ENCODE data around the gene CALCOCO2.
"Not testable (repeated sequence)": the region's sequence is repeated elsewhere in the genome, so short reads cannot be mapped to it uniquely, and the experiment has no call there.

The CALCOCO2 gene

GRCh38 chr17:48872409-48872808 is 41.6 kb downstream of the CALCOCO2 start:
- DNase-seq: not testable (repeated sequence)

GRCh38 chr17:48873209-48873608 is 42.4 kb downstream of the CALCOCO2 start:
- DNase-seq: no peak

GRCh38 chr17:48873696-48874443 is 43.0 kb downstream of the CALCOCO2 start:
- no peak for DNase-seq

- DNase-seq: peak in 30 of 56 donors; percentile 1 to 43 (median 8)
These were observed 48.4 kb downstream of the CALCOCO2 start for GRCh38 chr17:48878920-48879898.

- no peak for DNase-seq
These were observed 51.4 kb downstream of the CALCOCO2 start for GRCh38 chr17:48882272-48882671.

- no peak for DNase-seq
These were observed 52.3 kb downstream of the CALCOCO2 start for GRCh38 chr17:48883171-48883570.

GRCh38 chr17:48890086-48890485 is 59.3 kb downstream of the CALCOCO2 start:
- no peak for DNase-seq

GRCh38 chr17:48892940-48893645 is 62.3 kb downstream of the CALCOCO2 start:
- DNase-seq: peak in 1 of 56 donors; percentile 18

- no peak for DNase-seq
These were observed 63.0 kb downstream of the CALCOCO2 start for GRCh38 chr17:48893646-48894508.

GRCh38 chr17:48894886-48895285 is 64.1 kb downstream of the CALCOCO2 start:
- DNase-seq: no peak

GRCh38 chr17:48901241-48901640 is 70.4 kb downstream of the CALCOCO2 start:
- no peak for DNase-seq

GRCh38 chr17:48903401-48903800 is 72.6 kb downstream of the CALCOCO2 start:
- DNase-seq: no peak

- DNase-seq: no peak
These were observed 73.6 kb downstream of the CALCOCO2 start for GRCh38 chr17:48904428-48904827.

GRCh38 chr17:48905987-48906515 is 75.2 kb downstream of the CALCOCO2 start:
- DNase-seq: no peak

GRCh38 chr17:48907713-48908046 is 76.8 kb downstream of the CALCOCO2 start:
- no peak for DNase-seq

GRCh38 chr17:48908047-48908843 is 77.4 kb downstream of the CALCOCO2 start, which contains the start of gene UBE2Z:
UBE2Z (plus strand) TSS chr17:48908407; CDS start chr17:48908504, 97 bp downstream.
- DNase-seq: peak; percentile 67 to 98 (median 94)

- DNase-seq: peak in 46 of 56 donors; percentile 3 to 81 (median 37)
These were observed 78.1 kb downstream of the CALCOCO2 start for GRCh38 chr17:48908853-48909394.

- no peak for DNase-seq
These were observed 78.9 kb downstream of the CALCOCO2 start for GRCh38 chr17:48909783-48910182.

GRCh38 chr17:48910370-48910769 is 79.5 kb downstream of the CALCOCO2 start:
- DNase-seq: peak in 30 of 56 donors; percentile 3 to 48 (median 19)
